Breast epithelium (tissue), 3 donors: ENCODE results near the gene ANTXR1.

Source experiments
- CTCF ChIP-seq, 3 donors: fragments of 450-650 bp; IDR thresholded peaks; one replicate each; pipeline ENCODE4 v1.5.1; 2016 to 2017; ENCODE audit warnings: antibody characterized with exemption in 3 of 3, mild to moderate bottlenecking in 3 of 3, moderate library complexity in 3 of 3
- POLR2AphosphoS5 ChIP-seq, 3 donors: sonication (generic); formaldehyde crosslinking; IDR thresholded peaks; one replicate each; pipeline ENCODE4 v1.6.1; 2017; ENCODE audit warnings: antibody characterized with exemption in 3 of 3

GRCh38 chr2:69278366-69278765 is 265.4 kb downstream of the ANTXR1 start:
- no peak for TF ChIP-seq CTCF (IDR thresholded peaks at IDR 0.05)
- TF ChIP-seq POLR2AphosphoS5 (IDR thresholded peaks at IDR 0.05): no peak
